Measurements from ENCODE around the gene GJC1.

GJC1 gene

GRCh38 chr17:44801880-44802279 lies 28.2 kb downstream of the GJC1 start:
- no peak for DNase-seq (ENCODE audit: low spot score)

GRCh38 chr17:44798356-44798755 lies 31.7 kb downstream of the GJC1 start:
- DNase-seq (ENCODE audit: low spot score), result no peak

GRCh38 chr17:44797802-44798201 lies 32.3 kb downstream of the GJC1 start:
- DNase-seq (ENCODE audit: low spot score), result no peak

GRCh38 chr17:44796731-44797130 lies 33.4 kb downstream of the GJC1 start:
- DNase-seq (ENCODE audit: low spot score), result no peak

GRCh38 chr17:44795928-44796327 lies 34.2 kb downstream of the GJC1 start:
- no peak for DNase-seq (ENCODE audit: low spot score)

GRCh38 chr17:44795421-44795820 lies 34.7 kb downstream of the GJC1 start:
- DNase-seq (ENCODE audit: low spot score), result no peak

GRCh38 chr17:44794851-44795413 lies 35.2 kb downstream of the GJC1 start:
- DNase-seq (ENCODE audit: low spot score), result no peak

- no peak for DNase-seq (ENCODE audit: low spot score)
Measured at GRCh38 chr17:44793885-44794842, 35.9 kb downstream of the GJC1 start.

- no peak for DNase-seq (ENCODE audit: low spot score)
Measured at GRCh38 chr17:44792276-44792675, 37.8 kb downstream of the GJC1 start.

GRCh38 chr17:44788139-44788538 lies 41.9 kb downstream of the GJC1 start:
- DNase-seq (ENCODE audit: low spot score), result no peak

- DNase-seq (ENCODE audit: low spot score), result no peak
Measured at GRCh38 chr17:44787271-44787940, 42.7 kb downstream of the GJC1 start.

- DNase-seq (ENCODE audit: low spot score), result no peak
Measured at GRCh38 chr17:44786551-44787081, 43.5 kb downstream of the GJC1 start.

- DNase-seq (ENCODE audit: low spot score), result no peak
Measured at GRCh38 chr17:44785921-44786320, 44.2 kb downstream of the GJC1 start.

- DNase-seq (ENCODE audit: low spot score), result no peak
Measured at GRCh38 chr17:44782326-44782850, 47.7 kb downstream of the GJC1 start.

- DNase-seq (ENCODE audit: low spot score), result no peak
Measured at GRCh38 chr17:44781551-44782325, 48.3 kb downstream of the GJC1 start.

- no peak for DNase-seq (ENCODE audit: low spot score)
Measured at GRCh38 chr17:44780845-44781480, 49.1 kb downstream of the GJC1 start.

- DNase-seq (ENCODE audit: low spot score), result no peak
Measured at GRCh38 chr17:44780161-44780560, 49.9 kb downstream of the GJC1 start.

- DNase-seq (ENCODE audit: low spot score), result peak; percentile 63
Measured at GRCh38 chr17:44779211-44780025, 50.7 kb downstream of the GJC1 start.

GRCh38 chr17:44778656-44779210 lies 51.4 kb downstream of the GJC1 start:
- DNase-seq (ENCODE audit: low spot score), result no peak

Data from pons (tissue), 1 donor.